Smooth muscle cell (in vitro differentiated cells): Measurements from ENCODE around the gene HIVEP3. TPM values are rescaled to one million over a fixed set of nuclear protein-coding genes. Genes with fewer than 3 reads are reported as not detected.

Experiments
- DNase-seq: peaks from one replicate; lab custom pipeline; 2025; ENCODE audit not compliant: unreplicated experiment; lab: John Stamatoyannopoulos, UW
- H2AFZ ChIP-seq: fragments of 200-600 bp; sonication (generic); 2 replicates; pipeline ENCODE4 v1.6.0; 2016; ENCODE audit warnings: antibody characterized with exemption, low read depth, mild to moderate bottlenecking
- H3F3A ChIP-seq: fragments of 200-600 bp; sonication (generic); 2 replicates; pipeline ENCODE4 v1.6.0; 2017; ENCODE audit warnings: antibody characterized with exemption, low read depth
- H3K27ac ChIP-seq: fragments of 200-600 bp; sonication (generic); 2 replicates; pipeline ENCODE4 v1.5.1; 2016; ENCODE audit warnings: low read depth, mild to moderate bottlenecking
- H3K27me3 ChIP-seq: fragments of 200-600 bp; sonication (generic); 2 replicates; pipeline ENCODE4 v1.6.1; 2016; ENCODE audit warnings: low read depth, mild to moderate bottlenecking
- H3K36me3 ChIP-seq: fragments of 200-600 bp; sonication (generic); 2 replicates; pipeline ENCODE4 v1.5.1; 2016; ENCODE audit warnings: low read depth
- H3K4me1 ChIP-seq: fragments of 200-600 bp; sonication (generic); 2 replicates; pipeline ENCODE4 v1.5.1; 2016; ENCODE audit warnings: low read depth
- H3K4me2 ChIP-seq: fragments of 200-600 bp; sonication (generic); 2 replicates; pipeline ENCODE4 v1.6.0; 2016; ENCODE audit warnings: mild to moderate bottlenecking
- H3K4me3 ChIP-seq: fragments of 200-600 bp; sonication (generic); 2 replicates; pipeline ENCODE4 v1.5.1; 2016; ENCODE audit warnings: mild to moderate bottlenecking
- H3K79me2 ChIP-seq: fragments of 200-600 bp; sonication (generic); 2 replicates; pipeline ENCODE4 v1.6.0; 2016; ENCODE audit warnings: low read depth, mild to moderate bottlenecking
- H3K9ac ChIP-seq: fragments of 200-600 bp; sonication (generic); 2 replicates; pipeline ENCODE4 v1.6.0; 2016; ENCODE audit warnings: low read depth
- H3K9me3 ChIP-seq: fragments of 200-600 bp; sonication (generic); replicated peaks from 2 replicates; pipeline ENCODE4 v1.5.1; 2016; ENCODE audit warnings: low read depth
- H4K20me1 ChIP-seq: fragments of 200-600 bp; sonication (generic); 2 replicates; pipeline ENCODE4 v1.6.0; 2016; ENCODE audit warnings: low read depth
- WGBS: methylation state at CpG from one replicate; pipeline ENCODE4 v1.1.7; 2016; ENCODE audit warnings: low lambda C conversion rate; 5-methylcytosine and 5-hydroxymethylcytosine counted together
- polyA plus RNA-seq: library from polyadenylated mRNA; unstranded; fragments of >200 nt; fragmentation: Nextera tagmentation; extraction: Ambion mirVana; gene quantifications from 2 replicates; pipeline ENCODE4 v1.2.1, GENCODE V29; 2016
- total RNA-seq: library from RNA; depleted of rRNA; stranded (reverse); fragments of >200 nt; gene quantifications from 2 replicates; pipeline ENCODE4 v1.2.3, GENCODE V29; 2014
- TF ChIP-seq, protein P1 (sequence below): fragments of 200-600 bp; sonication (generic); IDR thresholded peaks from 2 replicates; pipeline ENCODE4 v1.5.1; 2017; ENCODE audit warnings: borderline replicate concordance, mild to moderate bottlenecking, antibody characterized with exemption; ENCODE audit not compliant: insufficient read depth, poor library complexity, severe bottlenecking

HIVEP3 gene
- total and polyA plus RNA-seq, 2 experiments from 2014 or later = 2.1 to 6.4 TPM

GRCh38 chr1:41860771-41861170 is 58.0 kb downstream of the HIVEP3 start:
- TF ChIP-seq, protein P1, sequence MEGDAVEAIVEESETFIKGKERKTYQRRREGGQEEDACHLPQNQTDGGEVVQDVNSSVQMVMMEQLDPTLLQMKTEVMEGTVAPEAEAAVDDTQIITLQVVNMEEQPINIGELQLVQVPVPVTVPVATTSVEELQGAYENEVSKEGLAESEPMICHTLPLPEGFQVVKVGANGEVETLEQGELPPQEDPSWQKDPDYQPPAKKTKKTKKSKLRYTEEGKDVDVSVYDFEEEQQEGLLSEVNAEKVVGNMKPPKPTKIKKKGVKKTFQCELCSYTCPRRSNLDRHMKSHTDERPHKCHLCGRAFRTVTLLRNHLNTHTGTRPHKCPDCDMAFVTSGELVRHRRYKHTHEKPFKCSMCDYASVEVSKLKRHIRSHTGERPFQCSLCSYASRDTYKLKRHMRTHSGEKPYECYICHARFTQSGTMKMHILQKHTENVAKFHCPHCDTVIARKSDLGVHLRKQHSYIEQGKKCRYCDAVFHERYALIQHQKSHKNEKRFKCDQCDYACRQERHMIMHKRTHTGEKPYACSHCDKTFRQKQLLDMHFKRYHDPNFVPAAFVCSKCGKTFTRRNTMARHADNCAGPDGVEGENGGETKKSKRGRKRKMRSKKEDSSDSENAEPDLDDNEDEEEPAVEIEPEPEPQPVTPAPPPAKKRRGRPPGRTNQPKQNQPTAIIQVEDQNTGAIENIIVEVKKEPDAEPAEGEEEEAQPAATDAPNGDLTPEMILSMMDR = no peak
- Histone ChIP-seq H3K9ac (no peak overlapping the region), H3F3A (peaks cover 21% of the 10 kb centered on the region), H3K9me3 (no peaks in the 10 kb centered on the region), H3K36me3 (no peaks in the 10 kb centered on the region), H3K79me2 (no peaks in the 10 kb centered on the region), H3K4me1 (peaks cover 9% of the 10 kb centered on the region), H3K27ac (no peak overlapping the region), H2AFZ (no peak overlapping the region), H3K4me3 (no peak overlapping the region), H3K4me2 (no peak overlapping the region), H3K27me3 (no peaks in the 10 kb centered on the region), H4K20me1 (no peaks in the 10 kb centered on the region)
- WGBS = 86% methylated on average over 8 of the region's 8 CpGs
- DNase-seq = no peak

- Histone ChIP-seq H4K20me1 (no peaks in the 10 kb centered on the region), H3K4me2 (no peak overlapping the region), H3K9ac (no peak overlapping the region), H3K36me3 (no peaks in the 10 kb centered on the region), H2AFZ (no peak overlapping the region), H3K27ac (no peak overlapping the region), H3F3A (peaks cover 15% of the 10 kb centered on the region), H3K9me3 (no peaks in the 10 kb centered on the region), H3K4me1 (peaks cover 9% of the 10 kb centered on the region), H3K4me3 (no peak overlapping the region), H3K27me3 (no peaks in the 10 kb centered on the region), H3K79me2 (no peaks in the 10 kb centered on the region)
- TF ChIP-seq, protein P1 = no peak
- WGBS = 69% methylated on average over 1 of the region's 1 CpG
- DNase-seq = no peak
Measured at GRCh38 chr1:41860214-41860613, 58.5 kb downstream of the HIVEP3 start.

GRCh38 chr1:41859686-41860085 is 59.0 kb downstream of the HIVEP3 start:
- 88% methylated on average over 4 of the region's 4 CpGs for WGBS
- H3F3A ChIP-seq = peaks cover 13% of the 10 kb centered on the region
- no peaks in the 10 kb centered on the region for H4K20me1 ChIP-seq
- no peaks in the 10 kb centered on the region for H3K36me3 ChIP-seq
- H3K4me2 ChIP-seq = no peak overlapping the region
- no peaks in the 10 kb centered on the region for H3K9me3 ChIP-seq
- H3K4me3 ChIP-seq = no peak overlapping the region
- H3K79me2 ChIP-seq = no peaks in the 10 kb centered on the region
- H3K9ac ChIP-seq = no peak overlapping the region
- no peak overlapping the region for H2AFZ ChIP-seq
- H3K4me1 ChIP-seq = peaks cover 9% of the 10 kb centered on the region
- H3K27me3 ChIP-seq = no peaks in the 10 kb centered on the region
- H3K27ac ChIP-seq = no peak overlapping the region
- TF ChIP-seq, protein P1 = no peak
- no peak for DNase-seq

DNA sequence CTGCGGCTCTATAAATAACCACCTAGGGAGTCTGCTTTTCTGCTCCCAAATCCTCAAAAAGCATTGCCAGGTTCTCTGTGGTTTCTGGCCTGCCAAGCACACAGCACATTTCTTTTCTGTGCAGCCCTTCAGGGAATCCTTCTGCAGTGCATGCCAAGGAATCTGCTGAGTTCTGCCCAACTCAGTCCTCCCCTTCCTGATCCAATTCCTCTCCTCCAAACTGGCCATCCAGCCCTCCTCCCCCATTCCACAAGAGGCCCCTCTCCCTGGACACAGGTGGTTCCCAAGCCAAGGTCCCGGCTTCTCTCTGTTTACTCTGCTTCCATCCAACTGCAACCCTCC is 61.8 kb downstream of the HIVEP3 start:
- Histone ChIP-seq H3K27me3 (no peaks in the 10 kb centered on the region), H3F3A (no peaks in the 10 kb centered on the region), H2AFZ (no peak overlapping the region), H3K36me3 (no peaks in the 10 kb centered on the region), H3K9me3 (no peaks in the 10 kb centered on the region), H3K79me2 (no peaks in the 10 kb centered on the region), H3K9ac (no peak overlapping the region), H3K4me2 (no peak overlapping the region), H3K27ac (no peak overlapping the region), H4K20me1 (no peaks in the 10 kb centered on the region), H3K4me3 (no peak overlapping the region), H3K4me1 (no peaks in the 10 kb centered on the region)
- TF ChIP-seq, protein P1 = no peak
- 89% methylated on average over 2 of the region's 2 CpGs for WGBS
- DNase-seq = no peak
